ENCODE results near the gene MATK.

The MATK gene

DNA sequence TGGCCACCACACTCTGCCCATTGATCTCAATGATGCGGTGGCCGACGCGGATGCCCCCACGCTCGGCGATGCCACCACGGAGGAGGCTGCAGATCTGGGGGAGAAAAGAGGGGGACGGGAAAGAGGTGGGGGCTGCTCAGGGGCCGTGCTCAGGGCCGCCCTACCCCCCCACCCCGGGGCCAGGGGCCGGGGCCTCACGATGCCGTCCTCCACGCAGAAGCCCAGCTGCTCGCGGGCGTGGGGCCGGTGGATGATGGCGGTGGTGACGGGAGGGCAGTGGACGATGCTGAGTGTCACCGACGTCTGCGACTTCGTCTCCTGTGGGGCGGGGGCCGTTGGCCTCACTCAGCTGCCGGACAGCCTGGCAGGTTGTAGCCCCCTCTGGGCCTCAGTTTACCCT is 34.9 kb downstream of the MATK start:
- DNase-seq (ENCODE audit: low read depth in 2 of 2), result no peak

DNA sequence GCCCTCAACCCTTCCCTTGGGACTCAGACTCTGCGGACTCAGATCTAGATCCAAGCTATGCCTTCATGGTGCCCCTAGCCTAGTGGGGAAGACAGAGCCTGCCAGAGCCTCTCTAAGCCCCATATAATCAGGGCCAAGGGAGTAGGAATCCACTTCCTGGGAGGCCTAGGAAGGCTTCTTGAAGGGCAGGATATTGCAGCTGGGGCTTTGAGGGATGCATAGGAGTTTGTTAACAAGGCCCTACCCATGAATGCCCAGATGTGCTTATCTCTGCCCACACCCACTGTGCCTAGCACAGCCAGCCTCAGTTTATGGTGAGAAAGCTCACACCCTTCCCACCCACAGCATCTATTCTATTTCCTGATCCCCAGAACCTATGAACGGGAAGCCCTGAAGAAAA is 36.0 kb downstream of the MATK start:
- no peak for DNase-seq (ENCODE audit: low read depth in 2 of 2)

DNA sequence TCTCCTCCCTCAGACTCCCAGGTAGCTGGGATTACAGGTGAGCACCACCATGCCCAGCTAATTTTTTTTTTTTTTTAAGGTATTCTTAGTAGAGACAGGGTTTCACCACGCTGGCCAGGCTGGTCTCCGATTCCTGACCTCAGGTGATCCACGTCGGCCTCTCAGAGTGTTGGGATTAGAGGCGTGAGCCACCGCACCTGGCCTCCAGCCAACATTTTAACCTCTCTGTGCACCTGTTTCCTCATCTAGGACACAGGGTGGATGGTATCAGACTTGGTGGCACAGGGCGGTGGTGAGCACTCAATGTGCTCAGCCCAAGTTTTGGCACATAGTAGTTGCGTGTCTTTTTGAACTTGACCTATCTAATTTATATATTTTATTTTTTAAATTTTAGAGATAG is 37.2 kb downstream of the MATK start:
- no peak for DNase-seq (ENCODE audit: low read depth in 2 of 2)

DNA sequence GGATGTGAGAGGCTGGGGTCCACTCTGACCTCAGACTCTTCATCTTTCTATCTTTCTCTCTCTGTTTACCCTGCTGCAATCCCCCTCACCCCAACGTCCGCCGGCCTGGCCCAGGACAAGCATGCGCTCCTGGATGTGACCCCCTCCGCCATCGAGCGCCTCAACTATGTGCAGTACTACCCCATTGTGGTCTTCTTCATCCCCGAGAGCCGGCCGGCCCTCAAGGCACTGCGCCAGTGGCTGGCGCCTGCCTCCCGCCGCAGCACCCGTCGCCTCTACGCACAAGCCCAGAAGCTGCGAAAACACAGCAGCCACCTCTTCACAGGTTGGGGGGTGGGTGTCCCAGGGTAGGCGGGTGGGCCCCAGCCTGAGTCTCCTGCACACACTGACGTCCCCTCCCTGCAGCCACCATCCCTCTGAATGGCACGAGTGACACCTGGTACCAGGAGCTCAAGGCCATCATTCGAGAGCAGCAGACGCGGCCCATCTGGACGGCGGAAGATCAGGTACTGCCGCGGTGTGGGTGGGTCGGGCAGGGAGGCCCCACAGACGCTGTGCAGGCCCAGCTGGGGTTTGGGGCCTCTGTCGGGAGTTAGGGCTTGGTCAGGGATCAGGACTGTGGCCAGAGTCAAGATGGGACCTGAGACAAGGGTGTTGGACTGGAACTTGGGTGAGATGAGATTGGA is 39.7 kb downstream of the MATK start:
- no peak for DNase-seq (ENCODE audit: low read depth in 2 of 2)

DNA sequence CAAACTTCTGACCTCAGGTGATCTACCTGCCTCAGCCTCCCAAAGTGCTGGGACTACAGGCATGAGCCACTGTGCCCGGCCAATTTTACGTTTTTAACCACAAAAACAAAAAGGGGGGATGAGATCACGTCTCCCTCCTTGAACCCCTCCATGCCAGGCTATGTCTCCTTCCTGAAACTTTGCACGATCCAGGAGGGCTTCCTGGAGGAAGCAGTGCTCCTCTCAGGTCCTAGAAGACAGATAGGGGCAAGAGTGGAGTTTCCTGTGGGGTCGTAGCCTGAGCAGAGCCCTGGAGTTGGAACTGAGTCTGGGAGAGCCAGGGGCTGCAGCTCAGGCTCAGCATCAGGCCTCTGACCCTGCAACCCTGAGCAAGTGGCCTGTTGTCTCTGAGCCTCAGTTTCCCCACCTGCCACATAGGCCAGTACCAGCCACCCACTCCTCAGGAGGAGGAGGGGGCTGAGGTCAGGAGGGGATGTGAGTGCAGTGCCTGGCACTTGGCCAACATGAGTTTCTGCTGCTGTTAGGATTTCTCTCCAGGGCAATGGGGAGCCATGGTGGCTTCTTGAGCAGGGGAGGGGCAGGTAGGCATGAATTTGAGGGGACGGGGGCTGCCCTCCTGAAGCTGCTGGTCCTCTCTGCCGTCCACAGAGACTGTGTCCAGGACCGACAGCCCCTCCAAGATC is 40.7 kb downstream of the MATK start:
- DNase-seq (ENCODE audit: low read depth in 2 of 2), result no peak

DNA sequence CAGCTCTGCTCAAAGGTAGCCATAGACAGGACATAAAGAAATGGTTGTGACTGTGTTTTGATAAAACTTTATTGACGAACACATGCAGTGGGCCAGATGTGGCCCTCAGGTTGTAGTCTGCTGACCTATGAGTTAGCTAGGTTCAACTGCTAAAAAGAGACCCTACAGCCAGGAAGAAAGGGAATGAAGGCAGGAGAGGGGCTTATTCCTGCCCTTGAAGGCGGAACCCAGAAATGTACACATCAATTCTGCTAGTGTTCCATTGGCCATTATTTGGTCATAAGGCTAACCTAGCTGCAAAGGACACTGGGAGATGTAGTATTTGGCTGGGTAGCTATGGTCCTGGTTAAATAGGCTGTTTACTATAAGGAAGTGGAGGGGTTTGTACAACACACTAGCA is 42.7 kb downstream of the MATK start:
- no peak for DNase-seq (ENCODE audit: low read depth in 2 of 2)

DNA sequence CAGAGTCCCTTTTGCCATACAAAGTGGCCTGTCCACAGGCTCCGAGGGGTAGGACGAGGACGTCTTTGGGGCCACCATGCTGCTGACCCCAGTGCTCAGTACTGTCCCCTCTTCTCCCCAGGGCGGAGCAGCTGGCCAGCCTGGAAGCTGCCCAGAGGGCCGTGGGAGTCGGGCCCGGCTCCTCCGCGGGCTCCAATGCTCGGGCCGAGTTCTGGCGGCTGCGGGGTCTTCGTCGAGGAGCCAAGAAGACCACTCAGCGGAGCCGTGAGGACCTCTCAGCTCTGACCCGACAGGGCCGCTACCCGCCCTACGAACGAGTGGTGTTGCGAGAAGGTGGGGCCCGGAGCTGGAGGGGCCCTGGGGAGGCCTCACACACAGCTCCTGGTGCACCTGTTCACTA is 45.8 kb downstream of the MATK start:
- DNase-seq (ENCODE audit: low read depth in 2 of 2), result no peak

DNA sequence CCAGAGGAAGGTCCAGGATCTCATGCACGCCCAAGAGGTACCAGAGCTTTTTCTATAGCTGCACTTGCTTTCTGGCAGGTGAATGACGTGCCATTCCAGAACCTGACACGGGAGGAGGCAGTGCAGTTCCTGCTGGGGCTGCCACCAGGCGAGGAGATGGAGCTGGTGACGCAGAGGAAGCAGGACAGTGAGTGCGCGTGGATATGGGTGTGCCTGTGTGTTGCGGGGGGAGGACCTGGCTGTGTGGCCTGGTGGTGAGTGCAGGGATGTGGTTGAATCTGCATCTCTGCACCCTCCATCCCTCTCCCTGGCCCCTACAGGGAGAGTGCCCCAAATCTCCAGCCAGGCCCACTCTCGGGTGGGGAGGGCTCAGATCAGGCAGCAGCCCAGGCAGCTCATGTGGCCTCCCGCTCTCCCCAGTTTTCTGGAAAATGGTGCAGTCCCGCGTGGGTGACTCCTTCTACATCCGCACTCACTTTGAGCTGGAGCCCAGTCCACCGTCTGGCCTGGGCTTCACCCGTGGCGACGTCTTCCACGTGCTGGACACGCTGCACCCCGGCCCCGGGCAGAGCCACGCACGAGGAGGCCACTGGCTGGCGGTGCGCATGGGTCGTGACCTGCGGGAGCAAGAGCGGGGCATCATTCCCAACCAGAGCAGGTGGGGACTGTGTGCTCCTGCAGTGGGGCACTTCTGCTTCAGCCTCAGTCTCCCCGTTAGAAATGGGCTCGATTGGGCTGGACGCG is 47.5 kb downstream of the MATK start:
- no peak for DNase-seq (ENCODE audit: low read depth in 2 of 2)

DNA sequence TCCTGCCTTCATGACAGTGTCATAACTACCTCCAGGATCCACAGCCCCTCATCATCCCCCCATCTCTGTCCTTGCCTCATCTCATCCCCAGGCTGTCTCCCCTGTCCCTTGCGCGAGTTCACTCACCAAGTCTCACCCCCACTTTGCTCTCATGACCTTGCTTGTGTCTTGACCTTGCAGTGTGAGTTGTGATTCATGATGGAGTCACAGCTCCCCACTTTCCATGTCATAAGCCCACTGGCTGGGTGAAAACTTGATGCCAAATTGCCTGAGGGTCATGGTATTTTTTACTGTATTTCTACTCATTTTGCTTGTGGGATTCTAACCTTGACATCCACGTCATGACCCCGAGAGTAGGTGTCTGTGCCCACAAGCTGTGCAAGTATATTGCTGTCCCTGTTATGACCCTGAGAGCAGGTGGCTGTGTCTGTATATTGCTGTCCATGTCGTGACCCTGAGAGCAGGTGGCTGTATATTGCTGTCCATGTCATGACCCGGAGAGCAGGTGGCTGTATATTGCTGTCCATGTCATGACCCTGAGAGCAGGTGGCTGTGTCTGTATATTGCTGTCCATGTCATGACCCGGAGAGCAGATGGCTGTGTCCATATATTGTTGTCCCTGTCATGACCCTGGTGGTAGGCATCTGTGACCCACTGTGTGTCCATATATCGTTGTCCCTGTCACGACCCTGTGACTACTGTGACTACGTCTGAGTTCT is 48.5 kb downstream of the MATK start:
- no peak for DNase-seq (ENCODE audit: low read depth in 2 of 2)

DNA sequence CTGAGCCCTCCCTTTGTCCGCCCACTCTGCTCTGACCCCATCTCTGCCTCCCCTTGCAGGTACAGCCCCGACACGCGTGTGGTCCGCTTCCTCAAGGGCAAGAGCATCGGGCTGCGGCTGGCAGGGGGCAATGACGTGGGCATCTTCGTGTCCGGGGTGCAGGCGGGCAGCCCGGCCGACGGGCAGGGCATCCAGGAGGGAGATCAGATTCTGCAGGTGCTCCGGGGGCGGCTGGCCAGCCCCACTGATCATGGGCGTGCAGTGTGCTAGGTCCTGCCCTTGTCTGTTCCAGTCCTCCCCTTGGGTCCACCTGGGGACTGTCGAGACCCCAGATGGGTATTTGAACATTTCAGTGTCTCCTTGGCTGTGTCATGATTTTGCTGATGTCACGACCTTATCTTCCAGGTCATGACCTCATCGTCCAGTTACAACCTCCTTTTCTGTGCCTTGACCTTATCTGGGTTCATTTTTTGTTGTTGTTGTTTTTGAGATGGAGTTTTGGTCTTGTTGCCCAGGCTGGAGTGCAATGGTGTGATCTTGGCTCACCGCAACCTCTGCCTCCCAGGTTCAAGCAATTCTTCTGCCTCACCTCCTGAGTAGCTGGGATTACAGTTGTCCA is 50.0 kb downstream of the MATK start:
- no peak for DNase-seq (ENCODE audit: low read depth in 2 of 2)

DNA sequence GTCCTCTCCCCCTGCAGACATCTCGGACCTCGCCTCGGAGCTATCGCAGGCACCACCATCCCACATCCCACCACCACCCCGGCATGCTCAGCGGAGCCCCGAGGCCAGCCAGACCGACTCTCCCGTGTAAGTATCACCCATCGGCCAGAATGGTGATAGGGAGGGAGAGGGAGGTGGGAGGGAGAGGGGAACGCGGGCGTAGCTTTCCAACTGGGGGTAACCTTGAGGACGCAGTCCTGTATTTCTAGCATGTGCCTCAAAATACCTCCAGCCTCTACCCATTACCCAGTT is 51.9 kb downstream of the MATK start:
- DNase-seq (ENCODE audit: low read depth in 2 of 2), result no peak

DNA sequence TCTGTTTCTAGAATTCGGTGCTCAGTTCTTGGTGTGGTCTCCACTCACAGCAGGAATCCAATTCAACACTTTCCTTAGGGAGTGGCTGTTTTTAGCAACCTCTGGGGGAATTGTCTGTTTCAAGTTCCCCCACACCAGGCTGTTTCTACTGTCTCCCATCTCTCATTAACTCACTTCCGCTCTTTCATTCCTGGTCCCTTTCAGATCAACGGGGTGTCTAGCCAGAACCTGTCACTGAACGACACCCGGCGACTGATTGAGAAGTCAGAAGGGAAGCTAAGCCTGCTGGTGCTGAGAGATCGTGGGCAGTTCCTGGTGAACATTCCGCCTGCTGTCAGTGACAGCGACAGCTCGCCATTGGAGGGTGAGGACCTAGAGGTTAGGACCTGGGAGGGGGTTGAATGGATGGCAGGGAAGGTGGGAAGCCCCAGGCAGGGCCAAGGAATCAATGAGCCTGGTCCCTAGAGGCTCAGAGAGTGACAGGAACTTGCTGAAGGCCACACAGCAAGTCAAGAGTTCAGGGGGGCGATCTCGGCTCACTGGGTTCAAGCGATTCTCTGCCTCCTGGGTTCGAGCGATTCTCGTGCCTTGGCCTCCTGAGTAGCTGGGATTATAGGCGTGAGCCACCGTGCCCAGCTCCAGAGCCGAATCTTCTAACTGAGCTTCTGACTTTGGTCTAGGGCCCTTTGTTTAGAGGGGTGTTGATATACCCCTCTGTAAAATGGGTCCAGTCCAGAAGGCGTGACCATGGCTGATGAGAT is 52.5 kb downstream of the MATK start:
- DNase-seq (ENCODE audit: low read depth in 2 of 2), result no peak

DNA sequence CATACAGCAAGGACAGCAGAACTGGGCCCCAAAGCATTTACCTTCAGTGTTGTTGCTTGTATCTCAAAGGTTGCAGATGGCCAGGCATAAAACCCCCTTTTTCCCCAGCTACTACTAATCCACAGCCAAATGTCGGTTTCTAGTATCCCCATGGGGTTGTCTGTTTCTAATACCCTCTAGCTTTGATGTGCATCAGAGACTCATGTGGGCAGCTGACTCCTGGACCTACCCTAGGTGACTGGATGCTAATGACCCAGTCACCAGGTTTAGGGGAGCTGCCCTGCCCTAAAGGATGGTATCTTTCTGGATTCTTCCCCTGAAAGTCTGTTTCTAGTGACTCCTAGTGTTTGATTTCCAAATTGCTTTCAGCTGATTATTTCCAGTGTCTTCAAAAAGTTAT is 54.1 kb downstream of the MATK start:
- no peak for DNase-seq (ENCODE audit: low read depth in 2 of 2)

DNA sequence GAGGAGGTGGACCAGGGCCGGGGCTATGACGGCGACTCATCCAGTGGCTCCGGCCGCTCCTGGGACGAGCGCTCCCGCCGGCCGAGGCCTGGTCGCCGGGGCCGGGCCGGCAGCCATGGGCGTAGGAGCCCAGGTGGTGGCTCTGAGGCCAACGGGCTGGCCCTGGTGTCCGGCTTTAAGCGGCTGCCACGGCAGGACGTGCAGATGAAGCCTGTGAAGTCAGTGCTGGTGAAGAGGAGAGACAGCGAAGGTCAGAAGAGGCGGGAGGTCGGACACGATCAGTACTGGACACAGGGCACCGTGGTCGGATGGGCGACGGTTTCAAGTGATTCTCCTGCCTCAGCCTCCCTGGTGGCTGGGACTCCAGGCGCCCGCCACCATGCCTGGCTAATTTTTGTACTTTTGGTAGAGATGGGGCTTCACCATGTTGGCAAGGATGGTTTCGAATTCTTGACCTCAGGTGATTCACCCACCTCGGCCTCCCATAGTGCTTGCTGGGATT is 55.7 kb downstream of the MATK start:
- DNase-seq (ENCODE audit: low read depth in 2 of 2), result no peak

Data from stimulated activated CD4-positive, alpha-beta T cell treated with anti-CD3 and anti-CD28 coated beads, Interleukin-1b, Interleukin-23, amount 100 ng/mL, for 4 hours (primary cell).